Endothelial cell of umbilical vein (primary cell): ENCODE measurements around the gene TMEM87B. TPM values are rescaled to one million over a fixed set of nuclear protein-coding genes. Genes with fewer than 3 reads are reported as not detected.

Experiments
- BruUV-seq: library from RNA; stranded (reverse); fragments of 400-500 nt; replicated peaks from 2 replicates; lab custom pipeline; 2021; lab: Mats Ljungman, UMichigan
- CTCF ChIA-PET: fragments of 300-600, 350-600 bp; sonication (Branson Sonifier 250); formaldehyde crosslinking; loops from one replicate; lab custom pipeline; 2021; ENCODE audit warnings: antibody characterized with exemption, inconsistent platforms; lab: Charles Lee
- POLR2A ChIA-PET: fragments of 300-600, 350-600 bp; sonication (Branson Sonifier 250); formaldehyde crosslinking; loops from one replicate; lab custom pipeline; 2021; ENCODE audit warnings: antibody characterized with exemption, inconsistent platforms; lab: Charles Lee
- DNase-seq: peaks from one replicate; pipeline ENCODE4 v3.0.0-alpha.2; 2011; ENCODE audit warnings: low read depth, low spot score
- FAIRE-seq: peaks from 2 replicates; lab custom pipeline; 2011; peaks lifted over from hg19 to GRCh38; lab: Jason Lieb, UNC
- H2AFZ ChIP-seq: 2 replicates; pipeline ENCODE4 v1.6.0; 2012; ENCODE audit warnings: low read depth, low read length, control low read depth, inconsistent platforms
- H3K27ac ChIP-seq: 2 replicates; pipeline ENCODE4 v1.5.1; 2011; ENCODE audit warnings: low read depth, mild to moderate bottlenecking, control low read depth, low read length, moderate library complexity; ENCODE audit not compliant: insufficient read depth
- H3K27me3 ChIP-seq, 2 experiments: 2 replicates each; pipeline versions ENCODE4 v1.6.0 to v1.6.1; 2011; ENCODE audit warnings: low read length in 2 of 2, mixed read lengths in 1 of 2; ENCODE audit not compliant: control insufficient read depth in 2 of 2, insufficient read depth in 2 of 2
- H3K36me3 ChIP-seq, 2 experiments: 2 replicates in 1 of 2; 3 replicates in 1 of 2; pipeline ENCODE4 v1.5.1; 2011; ENCODE audit warnings: low read length in 2 of 2, mild to moderate bottlenecking in 1 of 2, moderate library complexity in 1 of 2; ENCODE audit not compliant: control insufficient read depth in 2 of 2, insufficient read depth in 2 of 2; ENCODE audit errors: extremely low read depth in 1 of 2
- H3K4me1 ChIP-seq: 3 replicates; pipeline ENCODE4 v1.5.1; 2011; ENCODE audit warnings: mild to moderate bottlenecking, low read length; ENCODE audit not compliant: control insufficient read depth, insufficient read depth; ENCODE audit errors: extremely low read depth
- H3K4me2 ChIP-seq: 2 replicates; pipeline ENCODE4 v1.6.1; 2011; ENCODE audit warnings: low read length, control low read depth, mixed read lengths; ENCODE audit not compliant: insufficient read depth
- H3K4me3 ChIP-seq, 3 experiments: fragments of 200-600 bp in 1 of 3; sonication (generic), shearing (Covaris generic) in 1 of 3; replicated peaks in 1 of 3; 2 replicates each; pipeline ENCODE4 v1.5.1; 2011 to 2016; ENCODE audit warnings: control low read depth in 3 of 3, low read length in 3 of 3, mild to moderate bottlenecking in 2 of 3, inconsistent platforms in 1 of 3, low read depth in 1 of 3, moderate library complexity in 1 of 3; ENCODE audit not compliant: insufficient read depth in 1 of 3
- H3K79me2 ChIP-seq: 2 replicates; pipeline ENCODE4 v1.6.0; 2012; ENCODE audit warnings: low read length, inconsistent platforms; ENCODE audit not compliant: control insufficient read depth, insufficient read depth
- H3K9ac ChIP-seq: replicated peaks from 2 replicates; pipeline ENCODE3; 2011; ENCODE audit warnings: low read length, control low read depth; ENCODE audit not compliant: insufficient read depth; ENCODE audit errors: extremely low read depth
- H3K9me1 ChIP-seq: replicated peaks from 3 replicates; pipeline ENCODE4 v1.6.0; 2011; ENCODE audit warnings: mild to moderate bottlenecking, low read length; ENCODE audit not compliant: control insufficient read depth, insufficient read depth; ENCODE audit errors: extremely low read depth
- H3K9me3 ChIP-seq: replicated peaks from 2 replicates; pipeline ENCODE4 v1.5.1; 2012; ENCODE audit warnings: low read length, inconsistent platforms; ENCODE audit not compliant: control insufficient read depth, insufficient read depth
- H4K20me1 ChIP-seq: replicated peaks from 2 replicates; pipeline ENCODE3; 2011; ENCODE audit warnings: mild to moderate bottlenecking, low read length; ENCODE audit not compliant: control insufficient read depth, insufficient read depth; ENCODE audit errors: extremely low read depth
- CTCF ChIP-seq, 2 donors: IDR thresholded peaks; 1 replicate in 1 of 2; 2 replicates in 1 of 2; pipeline ENCODE4 v1.5.1; 2011; ENCODE audit warnings: low read length in 2 of 2, mild to moderate bottlenecking in 2 of 2, moderate library complexity in 2 of 2, control low read depth in 1 of 2, inconsistent platforms in 1 of 2, low read depth in 1 of 2; ENCODE audit not compliant: insufficient read depth in 1 of 2; ENCODE audit errors: extremely low read depth in 1 of 2
- EZH2 ChIP-seq: IDR thresholded peaks from 2 replicates; pipeline ENCODE4 v1.6.1; 2012; ENCODE audit warnings: borderline replicate concordance, low read depth, mild to moderate bottlenecking, moderate library complexity, low read length, inconsistent platforms; ENCODE audit not compliant: severe bottlenecking
- FOS ChIP-seq: IDR thresholded peaks from 2 replicates; pipeline ENCODE4 v1.6.1; 2011; ENCODE audit warnings: mild to moderate bottlenecking, low read length, moderate library complexity, borderline replicate concordance; ENCODE audit not compliant: insufficient read depth
- GATA2 ChIP-seq: IDR thresholded peaks from 2 replicates; pipeline ENCODE4 v1.7.0; 2011; ENCODE audit warnings: low read depth, mild to moderate bottlenecking, moderate library complexity, mixed read lengths, low read length; ENCODE audit not compliant: insufficient read length, insufficient read depth
- JUN ChIP-seq: IDR thresholded peaks from 2 replicates; pipeline ENCODE4 v1.6.1; 2011; ENCODE audit warnings: borderline replicate concordance, low read depth; ENCODE audit not compliant: insufficient read length, insufficient read depth
- MAX ChIP-seq: IDR thresholded peaks from 2 replicates; pipeline ENCODE4 v1.6.1; 2011; ENCODE audit not compliant: insufficient read depth, insufficient read length
- MYC ChIP-seq: IDR thresholded peaks from one replicate; pipeline ENCODE4 v1.6.1; 2011; ENCODE audit warnings: mild to moderate bottlenecking, low read depth, low read length
- POLR2A ChIP-seq: IDR thresholded peaks from 2 replicates; pipeline ENCODE4 v1.6.1; 2012; ENCODE audit warnings: low read depth, mild to moderate bottlenecking, control low read depth, low read length
- POLR2AphosphoS5 ChIP-seq: IDR thresholded peaks from 2 replicates; pipeline ENCODE4 v1.6.1; 2012; ENCODE audit warnings: low read depth, mild to moderate bottlenecking, control low read depth, low read length, moderate library complexity; ENCODE audit not compliant: insufficient read depth
- dilution Hi-C: fragments of 300-500 bp; cut with MboI; formaldehyde crosslinking; loops from one replicate; pipeline ENCODE4 v1.15.0; 2019; ENCODE audit warnings: low sequenced_read_pairs; ENCODE audit not compliant: extremely low pct_ligation_motif_present
- intact Hi-C: fragments of 100-400 bp; cut with micrococcal nuclease; formaldehyde crosslinking; loops from one replicate; pipeline ENCODE4 v1.10.0; 2022
- polyA plus RNA-seq, 4 experiments: library from polyadenylated mRNA; depleted of rRNA in 3 of 4; stranded (reverse) in 3 of 4; unstranded in 1 of 4; fragments of >200 nt; gene quantifications; 2 replicates each; pipeline versions ENCODE4 v1.2.1 to v1.2.3, GENCODE V29; 2011 to 2012; ENCODE audit warnings: missing spikeins in 1 of 4
- total RNA-seq: library from RNA; stranded (reverse); gene quantifications from 2 replicates; pipeline ENCODE4 v1.2.3, GENCODE V29; 2021

TMEM87B gene
- total and polyA plus RNA-seq, 2 donors (not counting 3 experiments of a cell fraction or from before 2014, with no cell fraction given): 17.6 to 21.5 TPM

- H3K27ac ChIP-seq: no peak overlapping the region
- no peak overlapping the region for H3K4me3 ChIP-seq
- no peak overlapping the region for H3K4me2 ChIP-seq
- no peaks in the 10 kb centered on the region for H3K27me3 ChIP-seq
- CTCF ChIA-PET: interaction anchor here (0.8 to 1.2 kb wide), 2 partner anchors 13 to 212 kb away, joined by 3 read pairs; no protein-coding TSS in a partner anchor
- H3K79me2 ChIP-seq: no peaks in the 10 kb centered on the region
- H3K36me3 ChIP-seq: peaks cover 10 to 24% of the 10 kb centered on the region in 2 experiments
- intact Hi-C loops: loop anchor here (5.0 kb wide), 1 partner anchor 52 kb away; the partner anchor contains the start of gene TMEM87B
- no TSS peak for BruUV-seq
- H3K9ac ChIP-seq: no peak overlapping the region
- no peak overlapping the region for H2AFZ ChIP-seq
- no peaks in the 10 kb centered on the region for H3K9me3 ChIP-seq
- H3K4me1 ChIP-seq: no peaks in the 10 kb centered on the region
- H4K20me1 ChIP-seq: peaks cover 4% of the 10 kb centered on the region
- FAIRE-seq (no peak), DNase-seq (no peak)
- TF ChIP-seq JUN: no peak
- no peak for TF ChIP-seq MAX
- TF ChIP-seq CTCF (IDR thresholded peaks at IDR 0.05; ENCODE audit: extremely low read depth in 1 of 2, insufficient read depth in 1 of 2, low read depth in 1 of 2, low read length in 2 of 2): no peak
- TF ChIP-seq EZH2: no peak
- no peak for TF ChIP-seq POLR2AphosphoS5
- TF ChIP-seq GATA2: no peak
- no peak for TF ChIP-seq POLR2A
- no peak for TF ChIP-seq FOS
- no peak for TF ChIP-seq MYC
- POLR2A ChIA-PET: no interaction called here
- H3K9me1 ChIP-seq: no peaks in the 10 kb centered on the region
- dilution Hi-C loops: no loop called here
Observed at GRCh38 chr2:112109278-112109677, 54.2 kb downstream of the TMEM87B start.
